Activated naive CD8-positive, alpha-beta T cell treated with anti-CD3 and anti-CD28 coated beads, Interleukin-2, amount 50 U/mL, for 16 hours (primary cell): ENCODE results near the gene SUMF1.

Source experiments
- DNase-seq: peaks from one replicate; pipeline ENCODE4 v3.0.0-alpha.2; 2020; ENCODE audit warnings: low read depth, low spot score

The SUMF1 gene

GRCh38 chr3:4416427-4416945 lies 50.6 kb downstream of the SUMF1 start:
- DNase-seq = no peak

- DNase-seq = no peak
These were observed 53.6 kb downstream of the SUMF1 start for GRCh38 chr3:4413467-4413866.

DNA sequence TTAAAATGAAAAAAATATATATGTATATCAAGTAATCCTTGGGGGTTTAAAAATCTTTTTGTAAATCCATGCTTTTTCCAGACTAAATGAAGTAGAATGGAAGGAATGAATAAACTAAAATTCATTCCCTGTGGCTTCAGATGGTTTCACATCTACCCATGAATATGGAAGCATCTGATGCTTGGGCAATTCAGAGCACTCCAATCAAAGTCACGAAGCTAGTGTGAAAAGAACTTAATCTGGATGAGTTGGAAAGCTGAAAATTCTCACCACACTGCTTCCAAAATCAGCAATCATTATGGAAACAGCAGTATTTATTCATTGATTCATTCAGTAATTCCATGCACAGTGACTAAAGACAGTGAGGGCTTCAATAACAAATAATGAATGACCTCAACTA lies 55.2 kb downstream of the SUMF1 start:
- DNase-seq = no peak

DNA sequence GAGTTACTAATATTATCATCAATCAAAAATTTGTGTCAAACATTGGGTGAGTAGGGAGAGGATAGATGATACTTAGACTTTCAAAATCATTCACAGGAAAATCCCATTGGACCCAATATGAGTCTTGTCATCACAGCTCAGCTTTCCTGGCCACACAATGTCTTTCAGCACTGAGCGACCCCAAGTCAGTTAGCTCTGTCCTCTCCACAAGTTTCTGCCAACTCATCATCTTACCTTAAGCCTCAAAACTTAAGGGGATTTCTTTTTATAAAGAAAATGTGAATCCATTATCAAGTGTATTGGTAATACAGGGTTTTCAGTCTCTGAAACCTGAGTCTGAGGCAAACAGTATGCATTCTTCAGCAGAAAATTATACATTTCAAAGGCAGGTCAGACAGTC lies 55.8 kb downstream of the SUMF1 start:
- DNase-seq = no peak

DNA sequence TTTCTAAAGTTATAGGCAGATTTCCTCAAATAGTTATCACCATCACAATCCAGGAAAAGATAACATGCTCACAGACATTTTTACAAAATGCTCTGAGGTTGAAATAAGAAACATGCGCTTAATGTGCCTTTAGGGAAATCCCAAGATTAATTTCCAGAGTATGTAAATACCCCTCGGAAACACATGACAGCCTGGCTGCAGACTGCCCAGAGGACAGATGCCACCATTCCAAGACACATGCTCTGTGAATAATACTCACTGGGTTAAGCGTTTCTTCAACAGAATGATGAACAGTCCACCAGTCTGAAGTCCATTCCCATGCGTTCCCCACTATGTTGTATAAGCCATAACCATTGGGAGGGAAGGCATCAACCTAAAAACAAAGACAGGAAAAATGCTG lies 56.5 kb downstream of the SUMF1 start:
- no peak for DNase-seq

GRCh38 chr3:4409971-4410573 lies 57.0 kb downstream of the SUMF1 start:
- DNase-seq = no peak

GRCh38 chr3:4409415-4409814 lies 57.7 kb downstream of the SUMF1 start:
- DNase-seq = no peak

GRCh38 chr3:4408958-4409357 lies 58.1 kb downstream of the SUMF1 start:
- DNase-seq = no peak

GRCh38 chr3:4407941-4408340 lies 59.1 kb downstream of the SUMF1 start:
- DNase-seq = no peak

DNA sequence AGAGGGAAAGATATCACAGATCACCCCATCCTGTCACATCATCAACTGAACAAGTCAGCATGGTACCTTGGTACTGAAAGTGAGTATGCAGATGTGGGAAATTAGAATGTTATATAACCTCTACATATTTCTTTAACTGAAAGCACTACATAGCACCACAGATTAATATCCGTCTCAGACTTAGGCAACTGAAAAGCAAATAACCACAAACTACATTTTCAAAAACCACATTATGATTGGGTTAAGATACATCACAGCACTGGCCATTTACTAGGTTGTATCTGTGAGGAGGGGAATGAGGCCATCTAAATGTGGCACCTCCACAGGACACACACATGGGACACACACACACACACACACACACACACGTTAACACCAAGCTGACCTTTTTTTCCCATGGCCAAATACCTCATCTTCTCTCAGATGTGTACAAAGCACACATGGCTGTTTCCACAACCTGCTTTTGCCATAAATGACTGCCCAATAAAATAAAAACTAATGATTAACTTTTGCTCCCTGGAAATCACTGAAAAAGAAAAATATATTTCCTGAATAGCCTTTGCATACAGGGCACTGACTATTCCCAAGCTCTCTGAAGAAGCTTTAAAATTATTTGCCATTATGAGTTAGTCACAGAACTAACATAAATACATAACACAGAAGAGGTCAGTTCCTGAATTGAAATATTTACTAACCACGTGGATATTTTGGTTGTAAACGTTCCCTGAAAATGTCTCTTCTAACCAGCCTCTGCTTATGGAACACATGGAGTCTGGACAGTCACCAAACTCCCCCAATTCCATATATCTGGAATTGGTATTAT lies 60.1 kb downstream of the SUMF1 start:
- DNase-seq = no peak

GRCh38 chr3:4404881-4405280 lies 62.2 kb downstream of the SUMF1 start:
- no peak for DNase-seq

DNA sequence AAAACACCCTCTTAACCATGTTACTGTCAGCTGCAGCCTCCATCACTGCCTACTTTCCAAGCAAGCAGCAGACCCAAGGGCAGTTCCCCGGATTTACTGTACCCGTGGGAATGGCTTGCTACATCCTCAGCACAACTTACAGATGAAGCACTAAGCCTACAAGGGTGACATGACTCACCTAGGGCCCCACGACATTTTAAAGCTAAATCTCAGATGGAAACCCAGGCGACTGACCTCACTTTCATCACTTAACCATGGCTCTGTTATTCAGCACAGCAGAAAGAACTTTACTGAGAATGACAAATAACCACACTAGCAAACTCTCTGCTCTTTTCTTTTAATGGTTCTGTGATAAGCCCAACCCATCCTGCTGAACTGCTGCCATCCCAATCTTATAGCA lies 65.6 kb downstream of the SUMF1 start:
- no peak for DNase-seq

GRCh38 chr3:4399476-4399875 lies 67.6 kb downstream of the SUMF1 start:
- no peak for DNase-seq

- DNase-seq = no peak
These were observed 68.2 kb downstream of the SUMF1 start for GRCh38 chr3:4398941-4399245.

DNA sequence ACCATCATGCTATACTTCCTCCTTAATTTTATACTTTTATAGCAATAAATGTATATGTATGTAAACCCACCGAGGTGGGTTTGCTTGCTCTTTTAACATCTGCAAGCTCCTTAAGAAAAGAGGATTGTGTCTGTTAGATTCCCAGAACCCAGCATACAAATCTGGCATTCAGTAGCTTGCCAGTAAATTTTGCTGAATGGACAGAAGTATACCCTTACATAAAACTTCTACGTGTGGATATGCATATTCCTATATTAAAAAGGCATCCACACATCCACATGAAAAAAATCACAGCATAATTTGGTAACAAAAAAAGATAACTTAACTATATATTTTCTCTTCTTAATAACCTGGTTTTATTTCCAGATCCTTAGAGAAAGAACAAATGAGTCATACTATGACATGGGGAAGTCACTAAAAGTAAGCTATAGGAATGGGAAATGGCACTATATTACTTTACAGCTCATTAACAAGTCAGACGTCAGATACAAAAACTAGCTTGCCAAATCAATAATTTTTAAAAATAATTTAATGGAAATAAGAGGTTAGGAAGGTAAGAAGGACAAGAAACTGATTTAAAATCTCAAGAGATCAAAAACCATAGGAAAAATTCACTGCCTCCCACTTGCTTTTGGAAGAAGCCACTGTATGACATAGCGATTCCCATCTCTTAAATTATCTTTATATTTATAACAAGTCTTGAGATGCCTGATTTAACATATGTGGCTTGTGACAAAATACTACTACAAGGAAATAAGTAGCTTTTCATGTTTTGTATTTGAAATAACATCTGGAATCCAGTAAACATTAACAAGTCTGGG lies 68.7 kb downstream of the SUMF1 start:
- DNase-seq = no peak

GRCh38 chr3:4397466-4397865 lies 69.6 kb downstream of the SUMF1 start:
- DNase-seq = no peak

DNA sequence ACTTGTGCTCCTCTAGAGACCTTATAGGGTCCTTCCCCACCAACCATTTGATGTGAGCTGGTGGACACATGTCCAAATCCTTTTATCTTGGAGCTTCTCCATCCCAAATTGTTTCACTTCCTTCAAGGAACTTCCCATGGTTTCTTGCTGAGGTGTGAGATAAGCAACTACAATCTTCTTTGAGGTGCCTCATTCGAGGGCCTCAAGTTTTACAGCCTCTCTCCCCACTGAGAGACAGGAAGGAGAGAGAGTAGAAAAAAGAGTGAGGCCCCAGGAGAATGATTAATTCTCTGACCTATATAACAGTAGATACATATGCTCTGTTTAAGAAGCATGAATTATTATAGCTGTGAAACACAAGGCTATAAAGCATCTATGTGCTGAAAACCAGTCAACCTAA lies 70.5 kb downstream of the SUMF1 start:
- DNase-seq = no peak

- no peak for DNase-seq
These were observed 71.1 kb downstream of the SUMF1 start for GRCh38 chr3:4396006-4396405.

DNA sequence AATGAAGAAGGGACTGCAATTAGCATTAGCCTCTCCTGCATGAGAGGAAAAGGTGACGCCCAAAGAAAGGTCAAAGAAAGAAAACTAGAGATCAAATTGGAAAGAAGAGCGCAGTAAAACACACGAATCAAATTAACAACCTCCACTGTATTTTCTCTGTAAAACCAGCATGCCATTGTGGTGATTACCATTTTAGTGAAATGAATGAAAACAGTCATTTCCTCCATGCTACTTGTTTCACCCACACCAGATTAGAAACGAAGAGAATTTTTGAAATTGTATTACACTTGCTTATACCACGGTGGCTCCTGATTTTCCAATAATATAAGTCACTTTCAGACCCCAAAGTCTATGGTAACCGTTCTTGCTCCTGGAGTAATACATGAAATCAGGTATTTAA lies 71.6 kb downstream of the SUMF1 start:
- DNase-seq = no peak

- DNase-seq = no peak
These were observed 72.5 kb downstream of the SUMF1 start for GRCh38 chr3:4394567-4394966.

DNA sequence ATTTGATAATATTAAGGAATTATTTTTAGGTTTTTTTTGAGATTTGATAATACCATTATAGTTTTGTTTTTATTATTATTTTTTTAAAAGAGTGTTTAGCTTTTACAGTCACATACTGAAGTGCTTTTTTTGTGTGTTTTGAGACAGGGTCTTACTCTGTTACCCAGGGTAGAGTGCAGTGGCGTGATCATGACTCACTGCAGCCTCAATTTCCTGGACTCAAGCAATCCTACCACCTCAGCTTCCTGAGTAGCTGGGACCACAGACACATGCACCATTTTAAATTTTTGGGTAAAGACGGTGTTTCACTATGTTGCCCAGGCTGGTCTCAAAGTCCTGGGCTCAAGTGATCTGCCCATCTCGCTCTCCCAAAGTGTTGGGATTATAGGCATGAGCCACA lies 73.0 kb downstream of the SUMF1 start:
- DNase-seq = no peak

DNA sequence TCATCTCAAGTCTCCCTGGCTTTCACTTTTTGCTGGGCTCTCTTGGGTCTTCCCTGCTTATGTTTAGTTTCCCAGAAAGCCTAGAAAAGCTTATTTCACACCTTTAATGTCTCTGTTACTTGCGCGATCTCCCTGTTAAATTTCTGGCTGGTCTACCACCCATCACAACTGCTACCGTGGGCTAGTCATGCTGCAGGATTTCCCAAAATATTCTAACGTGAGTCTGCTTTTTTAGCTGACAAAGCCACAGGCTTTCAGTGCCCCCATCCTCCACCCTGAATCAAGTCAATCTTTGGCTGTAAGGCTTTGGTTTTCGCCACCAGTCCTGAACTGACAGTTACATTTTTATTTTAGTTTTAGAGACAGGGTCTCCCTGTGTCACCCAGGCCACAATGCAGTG lies 74.1 kb downstream of the SUMF1 start:
- no peak for DNase-seq
